Thoracic aorta (tissue), 2 donors: ENCODE measurements around the gene MSL3B.

ENCODE experiments used
- ATAC-seq: fragments of 150-250 bp; one replicate; pipeline ENCODE4 v1.8.0; 2017; ENCODE audit warnings: low read depth; ENCODE audit not compliant: insufficient number of reproducible peaks, low FRiP score
- DNase-seq: peaks from one replicate; pipeline ENCODE4 v3.0.0-alpha.2; 2020; ENCODE audit warnings: low spot score
- H3K27ac ChIP-seq, 2 donors: fragments of 200-600 bp; sonication (generic); 1 replicate in 1 of 2; 2 replicates in 1 of 2; pipeline ENCODE4 v1.5.1; 2016; ENCODE audit warnings: mild to moderate bottlenecking in 2 of 2, moderate library complexity in 2 of 2
- H3K27me3 ChIP-seq: fragments of 200-600 bp; sonication (generic); replicated peaks from 2 replicates; pipeline ENCODE4 v1.6.0; 2016; ENCODE audit warnings: mild to moderate bottlenecking; ENCODE audit not compliant: insufficient read depth
- H3K36me3 ChIP-seq: fragments of 200-600 bp; sonication (generic); one replicate; pipeline ENCODE4 v1.5.1; 2016
- H3K4me1 ChIP-seq, 2 donors: fragments of 200-600 bp; sonication (generic); 1 replicate in 1 of 2; 2 replicates in 1 of 2; pipeline versions ENCODE4 v1.5.1 to v1.6.0; 2016; ENCODE audit warnings: low read depth in 2 of 2, mild to moderate bottlenecking in 1 of 2; ENCODE audit not compliant: control insufficient read depth in 1 of 2
- H3K4me3 ChIP-seq: fragments of 200-600 bp; sonication (generic); 2 replicates; pipeline ENCODE4 v1.5.1; 2016; ENCODE audit warnings: mild to moderate bottlenecking
- H3K9me3 ChIP-seq: fragments of 200-600 bp; sonication (generic); 2 replicates; pipeline ENCODE4 v1.5.1; 2016
- TF ChIP-seq, protein P1 (sequence below): fragments of 200-600 bp; sonication (generic); IDR thresholded peaks from one replicate; pipeline ENCODE4 v1.5.1; 2019; ENCODE audit warnings: antibody characterized with exemption

The MSL3B gene

DNA sequence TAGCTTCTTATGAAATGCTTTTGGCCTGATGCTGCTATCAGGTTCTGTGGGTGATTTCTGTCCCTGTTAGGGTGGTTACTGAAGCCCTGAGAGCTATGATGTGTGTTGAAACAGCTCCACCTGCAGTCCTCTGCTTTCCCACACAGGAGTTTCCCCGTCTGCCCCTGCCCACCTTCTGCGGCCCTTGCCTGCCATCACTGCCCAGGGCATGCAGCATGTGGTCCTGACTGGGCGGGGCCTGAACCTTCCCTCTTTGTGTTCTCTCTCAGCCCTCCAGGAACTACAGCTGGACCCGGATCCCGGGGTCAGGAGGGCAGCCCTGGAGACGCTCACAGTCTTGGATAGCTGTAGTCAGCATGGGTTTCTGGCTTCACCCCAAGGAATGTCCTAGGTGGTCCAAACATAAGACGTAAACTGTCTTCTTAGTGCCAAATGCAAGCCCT, 35.3 kb downstream of the MSL3B start:
- Histone ChIP-seq H3K27me3 (no peaks in the 10 kb centered on the region), H3K27ac (no peak overlapping the region), H3K4me1 (no peaks in the 10 kb centered on the region), H3K9me3 (no peaks in the 10 kb centered on the region), H3K36me3 (no peaks in the 10 kb centered on the region), H3K4me3 (no peak overlapping the region)
- ATAC-seq = no peak
- TF ChIP-seq, protein P1, sequence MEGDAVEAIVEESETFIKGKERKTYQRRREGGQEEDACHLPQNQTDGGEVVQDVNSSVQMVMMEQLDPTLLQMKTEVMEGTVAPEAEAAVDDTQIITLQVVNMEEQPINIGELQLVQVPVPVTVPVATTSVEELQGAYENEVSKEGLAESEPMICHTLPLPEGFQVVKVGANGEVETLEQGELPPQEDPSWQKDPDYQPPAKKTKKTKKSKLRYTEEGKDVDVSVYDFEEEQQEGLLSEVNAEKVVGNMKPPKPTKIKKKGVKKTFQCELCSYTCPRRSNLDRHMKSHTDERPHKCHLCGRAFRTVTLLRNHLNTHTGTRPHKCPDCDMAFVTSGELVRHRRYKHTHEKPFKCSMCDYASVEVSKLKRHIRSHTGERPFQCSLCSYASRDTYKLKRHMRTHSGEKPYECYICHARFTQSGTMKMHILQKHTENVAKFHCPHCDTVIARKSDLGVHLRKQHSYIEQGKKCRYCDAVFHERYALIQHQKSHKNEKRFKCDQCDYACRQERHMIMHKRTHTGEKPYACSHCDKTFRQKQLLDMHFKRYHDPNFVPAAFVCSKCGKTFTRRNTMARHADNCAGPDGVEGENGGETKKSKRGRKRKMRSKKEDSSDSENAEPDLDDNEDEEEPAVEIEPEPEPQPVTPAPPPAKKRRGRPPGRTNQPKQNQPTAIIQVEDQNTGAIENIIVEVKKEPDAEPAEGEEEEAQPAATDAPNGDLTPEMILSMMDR = no peak
- DNase-seq = no peak

DNA sequence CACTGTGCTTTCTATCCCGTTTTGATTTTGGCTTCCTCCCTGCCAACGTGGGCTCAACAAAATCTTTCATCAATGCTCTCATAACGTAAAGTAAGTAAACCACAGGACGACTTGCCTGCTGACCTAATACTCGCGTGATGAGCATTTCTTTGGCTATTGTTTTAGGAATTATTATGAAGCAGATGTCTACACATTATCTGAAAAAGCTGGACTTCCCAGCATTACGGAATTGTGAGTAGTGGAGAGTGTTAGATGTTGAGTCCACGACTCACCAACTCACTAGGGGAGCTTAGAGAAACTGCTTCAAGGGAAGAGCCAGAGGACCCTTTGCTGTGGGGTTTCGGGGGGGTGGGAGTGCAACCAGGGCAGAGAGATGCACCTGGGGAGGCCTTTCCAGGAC, 35.8 kb downstream of the MSL3B start:
- Histone ChIP-seq H3K36me3 (no peaks in the 10 kb centered on the region), H3K9me3 (no peaks in the 10 kb centered on the region), H3K4me1 (no peaks in the 10 kb centered on the region), H3K4me3 (no peak overlapping the region), H3K27ac (no peak overlapping the region), H3K27me3 (no peaks in the 10 kb centered on the region)
- TF ChIP-seq, protein P1 = no peak
- ATAC-seq (no peak), DNase-seq (no peak)

DNA sequence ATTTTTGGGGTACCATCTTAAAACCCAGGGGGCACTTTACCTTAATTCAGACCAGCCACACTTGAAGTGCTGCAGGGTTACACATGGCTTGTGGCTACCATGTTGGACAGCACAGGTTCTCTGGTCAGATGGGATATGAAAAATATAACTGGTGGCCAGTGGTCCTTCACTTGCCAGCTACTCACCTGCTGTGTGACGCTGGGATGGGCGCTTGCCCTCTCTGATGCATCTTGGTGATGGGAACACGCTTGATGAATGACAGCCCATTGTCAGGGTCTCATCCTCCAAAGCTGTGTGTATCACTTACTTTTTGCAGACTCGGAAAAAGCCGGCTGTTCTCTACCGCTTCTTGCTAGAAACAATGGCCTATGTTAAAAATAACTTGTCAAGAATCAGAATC, 36.3 kb downstream of the MSL3B start:
- ATAC-seq = no peak
- no peaks in the 10 kb centered on the region for H3K36me3 ChIP-seq
- no peak overlapping the region for H3K27ac ChIP-seq
- H3K27me3 ChIP-seq = no peaks in the 10 kb centered on the region
- no peaks in the 10 kb centered on the region for H3K9me3 ChIP-seq
- TF ChIP-seq, protein P1 = no peak
- H3K4me3 ChIP-seq = no peak overlapping the region
- no peak for DNase-seq
- no peaks in the 10 kb centered on the region for H3K4me1 ChIP-seq

DNA sequence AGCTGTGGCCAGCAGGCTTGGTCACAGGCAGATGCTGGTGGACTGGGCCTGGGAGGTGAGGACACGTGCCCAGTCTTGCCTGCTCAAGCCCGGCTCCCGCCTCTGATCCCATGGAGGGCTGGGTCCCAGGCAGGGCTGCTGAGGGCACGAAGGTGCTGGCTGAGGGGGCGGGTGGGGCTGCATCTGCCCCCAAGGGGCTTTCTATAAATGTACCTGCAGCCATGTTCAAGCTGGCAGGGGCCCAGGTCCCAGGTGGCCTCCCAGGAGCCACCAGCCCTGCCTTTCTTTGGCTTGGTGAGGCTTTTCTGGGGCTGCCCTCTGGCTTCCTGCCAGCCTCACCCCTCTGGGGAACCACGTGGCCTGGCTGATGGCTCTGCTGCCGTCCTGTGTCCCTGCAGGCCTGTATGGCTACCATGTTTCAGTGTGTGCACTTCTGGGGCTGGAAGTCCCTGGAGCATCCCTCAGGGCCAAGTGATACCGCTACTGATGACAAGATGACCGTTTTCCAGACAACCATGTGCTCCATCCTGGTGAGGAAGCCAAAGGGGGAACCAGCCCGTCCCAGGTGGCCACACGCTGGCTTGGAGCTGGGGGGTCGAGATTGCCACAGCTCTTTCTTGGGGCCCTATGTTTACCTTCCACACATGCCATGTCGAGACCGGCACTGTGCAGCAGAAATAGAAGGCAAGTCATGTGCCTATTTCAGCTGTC, 37.0 kb downstream of the MSL3B start:
- H3K9me3 ChIP-seq = no peaks in the 10 kb centered on the region
- DNase-seq = no peak
- no peak overlapping the region for H3K4me3 ChIP-seq
- TF ChIP-seq, protein P1 = no peak
- H3K27ac ChIP-seq = no peak overlapping the region
- H3K4me1 ChIP-seq = no peaks in the 10 kb centered on the region
- no peaks in the 10 kb centered on the region for H3K27me3 ChIP-seq
- no peaks in the 10 kb centered on the region for H3K36me3 ChIP-seq
- ATAC-seq = no peak

DNA sequence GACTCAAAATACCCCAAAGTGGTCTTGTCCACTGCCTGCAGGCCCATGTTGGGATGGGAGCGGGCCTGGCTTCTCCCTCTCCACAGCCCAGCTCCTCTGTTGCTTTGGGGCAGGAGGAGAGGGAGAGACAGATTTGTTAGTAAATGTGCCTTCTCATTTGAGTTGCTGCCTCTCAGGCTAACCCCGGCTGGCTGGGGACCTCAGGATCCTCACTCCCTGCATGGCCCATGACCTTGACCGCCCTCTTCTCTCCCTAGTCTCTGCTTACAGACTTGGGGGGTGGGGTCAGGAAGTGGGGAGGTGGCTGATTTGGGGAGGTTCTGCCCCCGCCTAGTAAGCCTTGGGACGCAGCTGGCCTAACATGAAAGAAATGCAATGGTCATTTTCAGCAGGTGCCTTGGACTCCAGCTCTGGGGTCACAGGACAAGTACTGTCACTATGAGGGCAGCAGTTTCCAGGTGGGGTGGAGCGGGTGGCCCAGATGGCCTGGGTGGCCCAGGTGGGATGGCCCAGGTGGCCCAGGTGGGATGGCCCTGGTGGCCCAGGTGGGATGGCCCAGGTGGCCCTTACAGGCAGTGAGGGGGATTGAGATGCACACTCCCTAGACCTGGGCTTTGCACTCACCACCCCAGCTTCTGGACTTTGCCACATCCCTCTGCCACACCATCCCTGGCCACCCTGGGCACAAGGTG, 37.9 kb downstream of the MSL3B start:
- H3K27me3 ChIP-seq = no peaks in the 10 kb centered on the region
- H3K4me1 ChIP-seq = no peaks in the 10 kb centered on the region
- ATAC-seq (no peak), DNase-seq (no peak)
- no peaks in the 10 kb centered on the region for H3K36me3 ChIP-seq
- no peaks in the 10 kb centered on the region for H3K9me3 ChIP-seq
- H3K27ac ChIP-seq = no peak overlapping the region
- TF ChIP-seq, protein P1 = no peak
- no peak overlapping the region for H3K4me3 ChIP-seq
